Stimulated activated CD4-positive, alpha-beta T cell treated with anti-CD3 and anti-CD28 coated beads, Interleukin-4, amount 100 ng/mL, for 4 hours (primary cell): ENCODE data around the gene FGFRL1.
A peak's percentile ranks its signal among the peaks of the same experiment; 100 is the strongest.

ENCODE experiments used
- DNase-seq, 2 experiments: peaks; one replicate each; pipeline ENCODE4 v3.0.0-alpha.2; 2020

Gene FGFRL1, protein sequence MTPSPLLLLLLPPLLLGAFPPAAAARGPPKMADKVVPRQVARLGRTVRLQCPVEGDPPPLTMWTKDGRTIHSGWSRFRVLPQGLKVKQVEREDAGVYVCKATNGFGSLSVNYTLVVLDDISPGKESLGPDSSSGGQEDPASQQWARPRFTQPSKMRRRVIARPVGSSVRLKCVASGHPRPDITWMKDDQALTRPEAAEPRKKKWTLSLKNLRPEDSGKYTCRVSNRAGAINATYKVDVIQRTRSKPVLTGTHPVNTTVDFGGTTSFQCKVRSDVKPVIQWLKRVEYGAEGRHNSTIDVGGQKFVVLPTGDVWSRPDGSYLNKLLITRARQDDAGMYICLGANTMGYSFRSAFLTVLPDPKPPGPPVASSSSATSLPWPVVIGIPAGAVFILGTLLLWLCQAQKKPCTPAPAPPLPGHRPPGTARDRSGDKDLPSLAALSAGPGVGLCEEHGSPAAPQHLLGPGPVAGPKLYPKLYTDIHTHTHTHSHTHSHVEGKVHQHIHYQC

DNA sequence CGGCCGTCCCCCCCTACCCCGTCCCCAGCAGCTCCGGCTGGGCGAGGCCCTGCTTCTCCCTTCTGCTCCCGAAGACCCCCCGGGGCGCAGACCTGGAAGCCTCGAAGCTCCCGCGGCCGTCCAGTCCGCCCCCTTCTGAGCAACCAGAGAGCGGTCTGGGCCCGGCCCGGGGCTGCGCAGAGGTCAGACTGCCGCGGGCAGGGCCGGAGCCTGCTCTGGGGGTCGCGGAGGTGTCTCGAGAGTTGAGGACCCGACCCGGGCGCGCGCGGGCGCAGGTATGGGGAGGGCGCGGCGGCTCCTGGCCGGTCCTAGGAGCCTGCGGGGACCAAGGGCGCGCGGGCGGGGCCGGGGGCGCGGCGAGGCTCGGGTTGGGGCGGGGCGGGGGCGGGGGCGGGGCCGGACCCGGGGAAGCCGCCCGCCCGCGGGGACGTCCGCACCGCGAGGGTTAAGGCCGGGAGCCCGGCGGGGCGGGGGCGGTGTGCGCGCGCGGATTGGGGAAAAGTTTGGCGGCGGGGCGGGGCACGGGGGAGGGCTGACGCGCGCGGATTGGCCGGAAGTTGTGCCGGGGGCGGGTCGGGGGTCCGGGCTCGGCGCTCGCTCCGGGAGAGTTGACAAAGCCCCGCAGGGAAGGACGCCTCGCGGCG, at the start of gene FGFRL1:
FGFRL1 (plus strand) TSS at position 605 of the 644 bp plus-strand sequence. CDS start 860 bp downstream, outside the sequence.
- peak; percentile 86 to 97 for DNase-seq

DNA sequence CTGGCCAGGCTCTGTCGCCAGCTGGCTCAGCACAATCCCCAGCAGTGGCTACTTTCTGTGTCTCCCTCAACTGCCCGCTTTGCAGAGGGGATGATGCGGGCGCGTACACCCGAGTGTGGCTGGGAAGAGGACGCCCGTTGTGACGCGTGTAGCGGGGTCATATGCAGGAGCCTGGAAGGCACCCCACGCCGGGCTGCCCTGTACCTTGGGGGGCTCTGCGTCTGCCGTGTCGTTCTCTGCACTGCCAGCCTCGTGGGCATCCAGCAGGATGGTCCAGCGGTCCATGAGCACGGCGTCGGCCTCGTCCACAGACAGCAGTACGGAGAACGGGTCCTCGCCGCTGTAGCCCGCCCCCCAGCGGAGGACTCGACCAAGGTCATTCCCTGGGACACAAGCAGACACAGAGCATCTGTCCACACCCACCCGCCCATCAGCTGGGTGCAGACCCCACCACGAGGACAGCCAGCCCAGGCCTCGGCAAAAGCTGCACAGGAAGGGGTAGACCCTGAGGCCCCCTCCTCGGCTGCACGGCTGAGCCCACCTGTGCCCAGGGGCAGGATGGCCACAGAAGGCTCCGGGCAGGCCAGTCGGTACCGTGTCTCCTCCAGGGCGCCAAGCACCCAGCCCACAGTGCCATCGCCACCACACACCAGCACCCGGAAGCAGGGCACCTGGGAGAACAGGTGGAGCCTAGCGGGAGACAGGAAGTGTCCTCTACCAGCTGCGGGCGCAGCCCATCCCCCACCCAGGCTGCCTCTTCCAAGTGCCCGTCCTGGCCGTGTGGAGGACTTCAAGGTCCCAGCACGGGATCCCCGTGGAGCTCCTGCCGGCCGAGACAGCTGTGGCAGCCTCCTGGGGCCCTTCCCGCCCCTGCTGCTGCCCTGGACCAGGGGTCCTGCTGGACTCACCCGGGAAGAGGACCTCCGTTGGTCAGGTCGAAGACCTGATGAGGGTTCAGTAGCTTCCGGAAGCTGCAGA, 48.9 kb upstream of the FGFRL1 start:
- DNase-seq: no peak

DNA sequence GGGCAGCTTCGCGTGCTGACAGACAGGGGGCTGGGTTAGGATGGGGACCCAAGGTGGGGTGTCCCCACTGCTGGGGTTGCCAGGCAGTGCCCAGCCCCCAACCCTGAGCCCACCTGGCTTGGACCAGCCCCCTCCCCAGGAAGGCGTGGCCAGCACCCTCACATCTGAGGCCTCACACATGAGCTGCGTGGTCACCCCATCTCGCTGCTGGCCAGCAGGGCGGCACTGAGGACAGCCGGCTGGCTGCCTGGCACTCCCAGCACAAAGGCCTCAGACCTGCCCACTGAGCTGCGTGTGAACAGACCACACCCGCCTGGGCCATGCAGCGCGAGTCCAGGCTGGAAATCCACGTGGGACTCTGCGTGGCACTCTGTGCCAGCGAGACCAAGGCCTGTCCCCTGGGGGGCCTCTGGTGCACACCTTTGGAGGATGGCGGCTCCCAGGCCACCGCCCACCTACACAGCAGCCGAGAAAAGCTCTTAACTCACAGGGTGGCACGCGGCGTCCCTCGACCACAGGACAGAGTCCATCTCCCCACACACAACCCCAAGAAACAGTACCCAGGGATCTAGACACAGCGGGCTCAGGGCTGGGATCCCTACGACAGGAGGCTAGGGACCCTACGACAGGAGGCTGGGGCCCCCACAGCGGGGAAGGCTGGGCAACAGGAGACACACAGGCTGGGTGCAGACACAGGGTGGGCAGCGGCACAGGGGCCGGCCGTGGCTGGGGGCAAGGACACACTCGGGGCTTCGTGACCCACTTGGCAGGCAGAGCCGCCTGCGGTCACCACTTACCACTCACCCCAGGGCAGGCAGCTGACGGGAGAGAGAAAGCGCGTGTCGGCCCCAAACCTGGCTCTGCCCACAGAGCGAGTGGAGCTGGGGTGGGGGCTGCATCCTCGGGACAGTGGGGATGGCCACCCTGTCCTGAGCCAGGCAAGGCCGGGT, 47.9 kb upstream of the FGFRL1 start:
- DNase-seq: no peak

DNA sequence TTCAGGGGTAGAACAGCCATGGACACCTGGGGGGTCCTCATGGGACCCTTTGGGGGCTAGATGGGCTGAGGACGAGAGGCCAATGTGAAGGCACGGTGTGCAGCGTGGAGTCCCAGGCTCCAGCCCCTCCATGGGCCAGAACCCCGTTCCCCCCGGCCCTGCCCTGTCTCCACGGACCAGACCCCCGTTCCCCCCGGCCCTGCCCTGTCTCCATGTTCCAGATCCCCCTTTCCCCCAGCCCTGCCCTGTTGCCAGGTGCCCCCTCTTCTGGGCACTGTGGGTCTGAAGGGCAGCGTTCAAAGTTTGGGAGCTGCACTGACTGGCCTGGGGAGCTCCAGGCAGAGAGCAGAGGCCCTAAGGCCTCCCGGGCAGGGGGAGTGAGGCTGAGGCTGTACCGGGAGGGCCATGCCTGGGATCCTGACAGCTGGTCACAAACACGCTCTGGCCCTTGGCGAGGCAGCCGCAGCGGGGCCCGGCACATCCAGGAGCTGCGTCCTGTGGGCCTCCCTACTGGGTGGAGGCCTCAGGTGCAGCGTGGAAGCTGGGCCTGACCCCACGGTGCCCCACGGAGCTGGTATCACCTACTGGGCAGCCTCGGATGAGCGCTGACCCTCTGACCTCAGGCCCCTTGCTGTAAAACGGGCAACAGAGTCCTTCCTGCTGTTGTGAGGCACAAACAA, 46.9 kb upstream of the FGFRL1 start:
- no peak for DNase-seq

DNA sequence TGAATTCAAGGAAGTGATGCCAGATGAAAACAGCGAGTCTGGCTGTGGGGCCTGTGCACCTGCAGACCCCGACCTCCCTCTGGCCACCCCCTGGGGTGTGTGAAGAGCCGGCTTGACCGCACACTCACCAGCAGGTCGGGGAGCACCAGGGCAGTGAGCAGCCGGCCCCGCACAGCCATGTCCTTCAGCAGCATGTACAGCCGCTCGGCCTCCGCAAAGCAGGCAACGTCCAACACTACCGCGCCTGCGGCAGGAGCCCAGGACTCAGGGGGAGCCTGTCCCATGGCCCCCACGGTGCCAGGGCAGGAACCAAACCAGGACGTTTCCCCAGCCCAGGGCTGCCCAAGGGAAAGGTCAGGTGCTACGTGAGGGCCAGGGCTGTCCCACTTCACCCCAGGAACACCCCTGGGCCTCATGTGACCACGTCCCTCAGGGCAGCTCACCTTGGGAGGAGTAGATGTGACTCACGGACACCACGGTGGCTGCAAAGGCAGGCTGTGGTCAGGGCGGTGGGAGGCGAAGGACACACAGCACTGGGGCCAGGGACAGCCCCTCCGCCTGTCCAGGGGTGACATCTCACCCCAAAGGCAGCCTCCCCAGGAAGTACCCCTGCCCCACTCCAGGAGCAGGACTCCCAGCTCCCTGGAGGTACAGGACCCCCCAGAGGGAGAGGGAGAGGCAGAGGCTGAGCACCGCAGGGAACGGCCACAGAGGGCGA, 46.2 kb upstream of the FGFRL1 start:
- DNase-seq: no peak

DNA sequence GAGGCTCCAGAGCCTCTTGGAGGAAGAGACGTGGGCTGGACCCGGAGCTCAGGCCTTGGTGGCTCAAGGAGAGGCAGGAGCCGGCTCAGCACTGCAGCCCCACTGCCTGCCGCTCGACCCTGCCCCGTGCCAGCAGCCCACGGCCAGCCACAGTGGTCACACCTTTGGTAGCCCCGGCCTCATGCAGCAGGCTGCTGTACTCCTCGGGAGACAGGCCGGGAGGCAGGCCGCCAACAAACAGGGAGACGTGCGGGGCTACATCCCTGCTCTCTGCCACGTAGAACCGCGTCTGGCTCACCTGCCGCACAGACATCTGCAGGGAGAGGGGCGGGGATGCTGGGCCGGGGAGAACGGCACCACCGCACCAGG, 45.7 kb upstream of the FGFRL1 start:
- no peak for DNase-seq

DNA sequence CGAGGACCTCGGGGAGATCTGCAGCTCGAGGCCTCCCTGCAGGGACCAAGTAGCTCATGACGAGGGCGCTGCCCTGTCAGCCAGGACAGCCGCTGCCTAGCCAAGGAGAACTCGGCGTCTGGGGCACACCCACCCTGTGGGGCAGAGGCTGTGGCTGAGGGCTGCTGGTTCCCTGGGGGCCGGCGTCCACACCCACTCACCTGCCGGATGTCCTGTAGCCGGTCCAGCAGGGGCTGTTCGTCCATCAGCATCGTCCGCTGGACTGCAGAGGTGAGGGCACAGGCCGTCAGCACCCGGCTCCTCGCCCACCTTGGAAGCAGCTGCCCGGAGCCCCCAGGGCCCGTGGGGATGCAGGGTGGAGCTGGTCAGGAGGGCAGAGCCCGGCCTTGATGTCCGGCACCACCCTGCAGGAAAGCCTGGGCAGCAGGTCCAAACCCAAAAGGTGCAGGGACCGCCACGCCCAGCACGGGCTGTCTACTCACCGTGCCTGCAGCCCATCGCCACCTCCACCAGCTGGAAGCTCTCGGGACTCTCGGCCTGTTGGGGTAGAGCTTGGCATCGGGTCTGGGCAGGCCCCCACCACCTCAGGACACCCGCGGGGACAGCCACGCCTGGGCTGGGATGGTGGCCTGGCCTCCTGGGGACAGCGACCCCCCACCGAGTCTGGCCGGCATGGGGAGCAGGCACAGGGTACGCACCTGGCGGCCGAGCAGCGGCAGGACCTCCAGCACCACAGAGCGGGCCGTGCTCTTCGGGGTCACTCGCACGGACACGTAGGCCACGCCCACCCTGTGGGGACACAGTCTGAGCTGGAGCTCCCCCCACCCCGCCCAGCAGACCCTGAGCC, 44.9 kb upstream of the FGFRL1 start:
- no peak for DNase-seq

DNA sequence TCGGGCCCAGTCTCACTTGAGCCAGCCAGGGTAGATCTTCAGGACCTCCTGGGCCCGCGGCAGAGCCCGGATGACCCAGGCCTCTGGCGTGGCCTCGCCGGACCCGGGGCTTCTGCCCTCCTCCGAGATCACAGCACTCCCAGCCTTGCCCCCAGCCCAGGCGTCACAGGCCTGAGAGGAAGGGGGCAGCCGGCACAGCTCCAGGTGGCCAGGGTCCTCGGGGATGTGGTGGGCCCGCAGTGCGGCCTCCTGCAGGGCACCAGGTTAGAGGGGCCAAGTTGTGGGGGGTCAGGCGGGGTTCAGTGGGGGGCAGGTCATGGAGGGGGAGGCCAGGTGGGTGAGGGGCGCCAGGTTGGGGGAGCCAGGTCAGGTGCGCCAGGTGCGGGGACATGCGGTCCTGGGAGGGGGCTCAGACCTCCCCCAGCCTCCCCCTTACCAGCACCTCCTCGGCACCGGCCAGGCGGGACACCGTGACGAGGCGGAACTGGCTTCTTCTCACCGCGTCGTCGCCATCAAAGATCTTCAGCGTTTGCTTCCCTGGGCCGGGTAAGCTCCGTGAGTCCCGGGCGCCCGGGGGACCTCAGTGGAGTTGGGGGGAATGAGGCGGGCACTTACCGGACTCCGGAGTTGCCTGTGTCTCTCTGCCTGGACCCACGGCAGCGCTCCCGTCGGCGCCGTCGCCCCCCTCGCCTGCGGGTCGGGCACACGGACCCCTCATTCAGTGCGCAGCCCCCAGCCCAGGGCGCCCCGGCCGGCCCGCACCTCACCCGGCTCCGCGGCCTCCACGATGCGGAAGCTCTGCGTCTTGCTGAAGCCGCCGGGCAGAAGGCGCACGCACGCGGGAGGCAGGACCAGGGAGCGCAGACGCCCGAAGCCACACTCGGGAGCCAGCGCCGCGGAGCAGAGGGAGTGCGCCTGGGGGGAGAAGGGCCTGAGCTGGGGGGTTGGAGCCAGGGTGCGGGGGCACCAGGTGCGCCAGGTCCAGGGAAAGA, 44.0 kb upstream of the FGFRL1 start:
- no peak for DNase-seq

DNA sequence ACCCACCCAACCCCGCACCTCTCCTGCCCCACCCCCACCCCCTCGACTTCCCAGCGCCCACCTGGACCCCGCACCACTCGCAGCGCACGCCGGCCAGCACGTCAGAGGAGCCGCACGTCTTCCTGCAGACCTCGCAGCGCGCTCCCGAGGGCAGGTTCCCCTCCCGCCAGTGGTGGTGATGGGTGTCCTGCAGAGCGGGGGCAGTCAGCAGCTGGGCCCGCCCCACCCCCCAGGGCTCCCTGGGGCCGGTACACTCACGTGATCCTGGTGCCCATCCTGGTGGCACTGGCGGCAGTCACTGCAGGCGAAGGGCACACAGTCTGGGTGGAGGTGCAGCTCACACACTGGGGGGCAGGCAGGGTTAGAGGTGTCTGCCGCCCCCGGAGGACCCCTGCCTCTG, 43.2 kb upstream of the FGFRL1 start:
- DNase-seq: no peak

DNA sequence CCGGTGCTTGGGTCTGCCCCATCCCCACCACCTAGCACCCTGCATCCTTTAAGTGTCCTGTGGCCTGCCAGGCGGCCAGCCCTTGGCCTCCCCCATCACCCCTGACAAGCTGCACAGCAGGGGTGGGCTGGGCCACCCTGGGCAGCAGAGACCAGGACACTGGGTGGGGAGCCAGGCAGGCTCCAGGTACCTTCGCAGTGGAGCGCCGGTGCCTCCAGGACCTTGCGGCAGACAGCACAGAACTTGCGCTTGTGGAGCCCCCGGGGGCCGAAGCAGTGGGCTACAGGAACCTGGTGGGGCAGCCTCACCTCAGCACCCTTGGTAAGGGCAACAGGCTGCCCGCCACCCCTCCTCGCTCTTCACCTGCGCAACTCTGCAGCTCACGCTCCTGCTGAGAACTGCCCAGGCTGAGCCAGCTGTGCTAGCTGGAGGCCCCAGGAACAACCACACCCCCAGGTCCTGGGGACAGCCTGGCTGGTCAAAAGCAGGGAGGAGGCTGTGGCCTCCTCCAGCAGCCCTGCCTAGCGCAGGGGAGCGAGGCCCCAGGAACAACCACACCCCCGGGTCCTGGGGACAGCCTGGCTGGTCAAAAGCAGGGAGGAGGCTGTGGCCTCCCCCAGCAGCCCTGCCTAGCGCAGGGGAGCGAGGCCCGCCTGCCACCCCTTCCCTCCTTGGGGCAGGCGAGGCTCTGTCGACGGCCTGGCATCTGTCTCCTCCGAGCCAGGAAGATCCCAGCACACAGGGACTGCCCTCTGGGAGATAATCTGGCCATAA, 42.6 kb upstream of the FGFRL1 start:
- no peak for DNase-seq

DNA sequence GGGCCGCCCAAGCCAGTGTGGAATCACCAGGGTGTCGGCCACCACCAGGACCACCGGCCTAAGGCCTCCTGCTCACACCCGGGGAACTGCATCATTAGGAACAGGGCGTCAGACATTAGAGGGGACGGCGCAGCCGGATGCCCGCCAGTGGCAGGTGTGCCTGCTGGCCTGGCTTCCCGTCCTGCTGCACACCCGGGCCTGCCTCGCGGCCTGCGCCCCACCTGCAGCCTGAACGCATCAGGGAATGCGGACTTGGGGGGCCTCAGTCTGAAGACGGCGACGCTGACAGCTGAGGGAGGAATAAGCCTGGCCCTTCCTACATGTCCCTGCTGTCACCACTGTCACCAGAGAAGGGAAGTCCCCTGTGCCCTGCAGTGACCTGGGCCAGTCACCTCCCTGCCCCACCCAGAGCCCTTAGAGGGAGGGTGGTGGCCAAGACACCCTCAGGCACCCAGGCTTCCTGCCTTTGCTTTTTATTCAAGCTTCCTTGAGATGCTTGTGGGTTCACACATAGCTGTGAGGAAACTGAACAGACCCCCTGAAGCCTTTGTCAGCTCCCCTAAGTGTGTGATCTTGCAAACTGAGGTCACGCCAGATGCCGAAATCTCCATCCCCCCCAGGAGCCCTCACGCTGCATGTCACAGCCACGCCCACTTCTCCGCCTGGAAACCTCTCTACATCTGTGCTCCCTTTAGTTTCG, 41.2 kb upstream of the FGFRL1 start:
- no peak for DNase-seq

DNA sequence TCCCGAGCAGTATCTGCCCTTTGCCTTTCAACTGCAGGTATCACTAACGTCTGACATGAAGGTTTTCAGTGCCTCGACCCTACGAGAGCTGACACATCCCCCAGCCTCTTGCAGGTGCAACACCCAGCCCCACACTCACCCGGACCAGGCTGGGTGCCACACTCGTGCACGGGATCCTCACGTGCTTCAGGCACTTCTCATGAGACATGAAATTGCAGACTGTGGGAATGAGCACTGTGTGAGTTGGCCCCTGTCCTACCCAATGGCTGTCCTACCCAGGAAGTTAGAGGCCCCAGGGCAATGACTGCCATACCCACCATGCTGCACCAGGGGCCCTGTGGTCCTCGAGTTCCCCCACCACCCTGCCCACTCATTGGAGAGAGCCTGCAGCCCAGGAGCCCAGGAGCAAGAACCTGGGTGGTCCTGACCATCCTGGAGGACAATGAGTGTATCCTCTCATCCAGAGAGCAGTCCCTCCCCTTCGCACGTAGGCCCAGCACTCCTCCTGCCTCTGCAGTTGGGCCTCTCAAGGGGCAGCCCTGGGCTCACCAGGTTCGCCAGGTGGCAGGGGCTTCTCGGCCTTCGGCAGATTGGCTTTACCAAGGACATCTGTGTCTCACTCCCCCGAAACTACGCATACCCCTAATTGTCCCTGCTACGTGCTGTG, 40.4 kb upstream of the FGFRL1 start:
- DNase-seq: no peak

DNA sequence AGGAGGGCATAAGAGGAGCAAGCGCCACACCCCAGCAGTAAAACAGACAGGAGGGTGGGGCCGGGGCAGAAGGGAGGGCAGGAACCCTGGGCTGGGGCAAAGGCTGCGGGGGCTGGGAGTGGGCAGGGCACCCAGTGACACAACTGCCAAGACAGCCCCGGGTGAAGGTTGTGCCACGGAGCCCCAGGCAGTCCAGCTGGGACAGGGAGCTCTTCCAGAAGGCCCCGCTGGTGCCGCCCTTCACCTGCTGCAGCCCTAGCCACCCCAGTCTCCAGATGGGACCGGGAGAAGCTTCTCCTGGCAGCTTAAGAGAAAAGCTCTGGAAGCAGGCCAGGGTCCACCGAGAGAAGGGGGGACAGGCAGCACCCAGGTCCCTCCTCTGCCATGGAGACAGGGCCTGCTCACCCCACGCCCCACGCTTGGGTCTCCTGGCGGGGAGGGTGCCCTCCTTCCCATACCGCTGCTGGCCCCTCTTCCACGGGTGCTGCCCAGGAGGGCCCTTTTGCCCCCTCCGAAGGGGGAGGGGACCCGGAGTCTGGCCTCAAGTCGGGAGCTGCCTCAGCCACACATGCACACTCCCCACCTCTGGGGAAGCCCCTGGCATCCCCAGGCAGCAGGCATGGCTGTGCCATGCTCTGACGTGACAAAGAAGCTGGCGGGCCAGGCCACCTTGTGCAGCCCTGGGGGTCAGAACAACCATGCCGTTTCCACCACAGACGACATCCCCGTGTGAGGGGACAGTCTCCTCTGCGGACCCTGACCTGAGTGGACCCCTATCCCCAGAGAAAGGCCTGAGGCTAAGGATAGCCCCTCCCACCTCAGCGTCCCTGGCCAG, 39.5 kb upstream of the FGFRL1 start:
- no peak for DNase-seq

DNA sequence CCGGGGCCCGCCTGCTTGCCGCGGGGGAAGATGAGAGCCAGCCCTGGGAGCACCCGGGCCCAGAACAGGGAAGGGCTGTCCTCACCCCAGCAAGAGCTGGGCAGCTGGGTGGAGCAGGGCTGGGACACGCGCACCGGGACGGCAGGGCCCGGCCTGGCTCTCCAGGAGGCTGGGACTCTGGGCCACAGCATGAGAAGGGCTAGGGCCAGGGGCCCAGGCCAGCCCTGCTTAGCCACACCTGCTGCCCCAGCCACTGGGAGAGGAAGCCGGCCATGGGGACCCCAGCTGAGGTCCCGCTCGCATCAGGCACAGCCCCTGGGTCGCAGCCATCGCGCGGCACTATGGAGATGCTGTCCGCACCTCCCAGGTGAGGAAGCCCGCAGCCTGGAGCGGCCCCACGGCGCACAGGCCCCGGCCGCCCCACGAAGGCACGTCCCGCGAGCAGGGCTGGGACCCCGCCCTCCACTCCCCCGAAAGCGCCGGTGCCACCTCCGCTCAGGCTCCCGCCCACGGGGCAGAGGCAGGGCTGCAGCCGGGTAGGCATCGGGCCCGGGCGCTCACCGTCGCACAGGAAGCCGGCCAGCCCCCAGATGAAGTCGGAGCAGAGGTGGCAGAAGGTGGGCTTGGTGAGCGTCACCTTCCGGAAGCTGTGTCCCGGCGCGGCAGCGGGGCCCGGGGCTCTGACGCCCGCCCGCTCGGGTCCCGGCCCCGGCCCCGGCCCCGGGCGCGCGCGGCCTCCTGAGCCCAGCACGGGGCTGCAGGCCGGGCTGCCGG, 38.6 kb upstream of the FGFRL1 start:
- DNase-seq: peak; percentile 61 to 84
